HUES48 (cell line): ENCODE data around the gene GOT1.

Source experiments
- H3K27ac ChIP-seq: one replicate; pipeline ENCODE4 v1.7.0; 2013; ENCODE audit warnings: low read depth, low read length, inconsistent platforms
- H3K27me3 ChIP-seq: 2 replicates; pipeline ENCODE4 v1.6.1; 2013; ENCODE audit warnings: mild to moderate bottlenecking, low read length; ENCODE audit not compliant: control insufficient read depth, insufficient read depth
- H3K36me3 ChIP-seq: 2 replicates; pipeline ENCODE4 v1.6.1; 2013; ENCODE audit warnings: low read length; ENCODE audit not compliant: control insufficient read depth, insufficient read depth
- H3K4me1 ChIP-seq: 2 replicates; pipeline ENCODE4 v1.6.1; 2013; ENCODE audit warnings: mild to moderate bottlenecking, low read length; ENCODE audit not compliant: control insufficient read depth, insufficient read depth
- H3K4me3 ChIP-seq: 2 replicates; pipeline ENCODE4 v1.5.1; 2013; ENCODE audit warnings: mild to moderate bottlenecking, low read depth, low read length
- H3K9ac ChIP-seq: 2 replicates; pipeline ENCODE4 v1.6.1; 2013; ENCODE audit warnings: mild to moderate bottlenecking, low read depth, low read length, moderate library complexity
- H3K9me3 ChIP-seq: 2 replicates; pipeline ENCODE4 v1.6.1; 2013; ENCODE audit warnings: low read length; ENCODE audit not compliant: control insufficient read depth, insufficient read depth

The GOT1 gene

DNA sequence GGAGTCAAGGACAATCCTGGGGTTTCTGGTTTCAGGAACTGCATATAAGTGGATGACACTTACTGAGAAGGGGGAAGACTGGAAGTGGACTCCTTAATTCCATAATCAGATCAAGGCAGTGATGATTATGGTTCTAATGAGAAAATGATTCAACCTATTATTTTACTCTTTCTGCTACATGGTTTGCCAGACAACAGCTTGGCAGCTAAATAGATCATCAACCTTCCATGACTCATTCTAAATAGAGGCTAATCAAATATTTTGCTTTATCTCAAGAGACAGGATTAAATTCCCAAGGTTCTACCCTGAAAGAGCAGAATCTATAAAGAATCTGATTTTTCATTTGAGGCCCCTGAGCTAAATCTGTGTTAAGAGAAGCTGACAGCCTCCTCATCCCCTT, 55.0 kb downstream of the GOT1 start:
- Histone ChIP-seq H3K9me3 (no peaks in the 10 kb centered on the region), H3K36me3 (no peaks in the 10 kb centered on the region), H3K4me3 (no peak overlapping the region), H3K27me3 (no peaks in the 10 kb centered on the region), H3K9ac (no peak overlapping the region), H3K27ac (no peak overlapping the region), H3K4me1 (no peaks in the 10 kb centered on the region)

DNA sequence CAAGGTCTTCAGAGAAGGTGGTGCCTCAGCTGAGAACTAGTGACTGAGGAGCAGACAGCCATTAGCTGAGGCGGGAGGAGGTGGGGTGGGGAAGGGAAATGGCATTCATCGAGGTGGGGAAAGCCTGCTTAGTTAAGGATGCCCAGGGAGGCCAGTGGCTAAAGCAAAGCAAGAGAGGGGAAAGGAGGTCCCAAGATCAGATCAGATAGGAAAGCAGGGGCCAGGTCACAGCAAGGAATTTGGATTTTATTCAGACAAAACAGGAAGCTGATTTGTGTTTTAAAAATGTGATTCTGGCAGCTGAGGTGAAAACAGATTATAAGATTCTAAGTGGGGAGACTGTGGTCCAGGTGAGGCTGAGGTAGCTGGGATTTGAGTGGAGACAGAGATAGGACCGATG, 55.5 kb downstream of the GOT1 start:
- H3K4me1 ChIP-seq: no peaks in the 10 kb centered on the region; the same call in 1 of the 2 replicates
- no peaks in the 10 kb centered on the region for H3K27me3 ChIP-seq
- no peak overlapping the region for H3K9ac ChIP-seq
- no peaks in the 10 kb centered on the region for H3K36me3 ChIP-seq
- no peak overlapping the region for H3K4me3 ChIP-seq
- no peaks in the 10 kb centered on the region for H3K9me3 ChIP-seq
- H3K27ac ChIP-seq: no peak overlapping the region

DNA sequence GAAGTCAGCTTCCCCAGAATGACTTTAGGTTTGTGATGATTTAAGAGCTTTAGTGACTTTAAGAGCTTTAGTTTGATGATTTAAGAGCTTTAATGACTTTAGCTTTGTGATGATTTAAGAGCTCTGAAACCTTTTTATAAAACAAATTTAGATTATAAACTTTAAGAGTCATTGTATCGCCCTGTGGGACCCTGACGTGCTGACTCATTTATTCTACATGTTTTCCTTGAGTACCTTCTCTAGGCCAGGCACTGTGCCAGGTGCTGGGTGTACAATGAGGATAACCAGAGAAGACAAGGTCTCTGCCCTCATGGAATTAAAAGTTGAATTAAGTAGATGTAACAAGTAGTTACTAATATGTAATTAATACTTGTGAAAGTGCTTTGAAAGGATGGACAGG, 55.9 kb downstream of the GOT1 start:
- Histone ChIP-seq H3K4me1 (no peaks in the 10 kb centered on the region; the same call in 1 of the 2 replicates), H3K4me3 (no peak overlapping the region), H3K27me3 (no peaks in the 10 kb centered on the region)

DNA sequence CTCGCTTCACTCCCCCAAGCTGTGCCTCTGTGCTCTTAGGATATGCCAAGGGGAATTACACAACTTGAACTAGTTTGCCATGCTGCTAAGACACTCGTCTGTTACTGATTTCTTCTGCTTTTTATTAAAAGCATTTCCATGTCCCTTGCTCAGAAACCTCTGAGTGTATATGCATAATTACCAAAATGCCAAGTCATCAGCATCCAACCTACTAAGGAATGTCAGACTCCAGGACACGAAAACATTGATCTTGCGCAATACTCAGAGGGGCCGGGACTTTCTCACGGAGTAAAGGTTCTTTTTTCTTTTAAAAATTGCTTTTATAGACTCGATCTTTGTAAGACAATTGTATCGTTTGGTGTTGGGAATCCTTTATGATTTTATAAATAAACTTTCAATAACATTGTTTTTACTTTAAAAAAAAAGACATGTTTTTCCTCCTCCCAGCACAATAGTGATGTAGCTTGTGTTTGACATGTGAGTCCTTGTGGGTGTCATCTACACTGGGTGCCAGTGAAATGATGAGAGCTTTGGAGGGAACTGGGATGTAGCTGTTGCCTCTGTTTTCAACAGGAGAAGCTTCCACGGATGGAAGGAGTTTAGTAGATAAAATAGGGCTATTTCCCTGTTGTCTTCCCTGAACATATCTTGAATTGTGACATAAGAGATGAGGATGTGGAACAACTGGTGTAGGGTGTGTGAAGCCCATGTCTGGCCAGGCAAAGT, 57.7 kb downstream of the GOT1 start:
- H3K9me3 ChIP-seq: no peaks in the 10 kb centered on the region
- H3K4me1 ChIP-seq: no peaks in the 10 kb centered on the region; the same call in 1 of the 2 replicates
- no peaks in the 10 kb centered on the region for H3K36me3 ChIP-seq
- H3K4me3 ChIP-seq: no peak overlapping the region
- no peak overlapping the region for H3K9ac ChIP-seq
- no peaks in the 10 kb centered on the region; the same call in 1 of the 2 replicates for H3K27me3 ChIP-seq
- no peak overlapping the region for H3K27ac ChIP-seq

More for the DNA sequence above, 55.9 kb downstream of the GOT1 start:
- Histone ChIP-seq H3K27ac (no peak overlapping the region), H3K36me3 (no peaks in the 10 kb centered on the region), H3K9me3 (no peaks in the 10 kb centered on the region), H3K9ac (no peak overlapping the region)

DNA sequence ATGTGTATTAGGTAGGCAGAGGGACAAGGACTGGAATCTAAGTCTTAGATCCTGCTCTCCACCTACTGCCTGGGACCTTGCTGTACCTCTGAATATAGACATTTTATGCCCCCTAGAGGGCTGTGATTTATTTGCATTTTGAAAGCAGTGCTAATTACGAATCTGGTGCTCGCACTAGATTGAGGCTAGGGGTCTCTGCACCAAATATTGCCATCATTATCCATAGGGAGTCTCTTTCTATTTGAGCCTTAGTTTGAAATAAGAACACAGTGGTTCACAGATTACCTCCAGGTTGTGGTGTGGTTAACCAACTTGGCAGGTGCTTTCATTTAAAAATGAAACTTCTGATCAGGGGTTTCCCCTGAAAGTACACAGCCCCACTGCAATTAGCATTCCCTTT, 59.4 kb downstream of the GOT1 start:
- no peaks in the 10 kb centered on the region for H3K36me3 ChIP-seq
- H3K27me3 ChIP-seq: no peaks in the 10 kb centered on the region; the same call in 1 of the 2 replicates
- H3K4me3 ChIP-seq: no peak overlapping the region
- H3K27ac ChIP-seq: no peak overlapping the region
- no peaks in the 10 kb centered on the region; the same call in 1 of the 2 replicates for H3K4me1 ChIP-seq
- H3K9ac ChIP-seq: no peak overlapping the region
- H3K9me3 ChIP-seq: no peaks in the 10 kb centered on the region

DNA sequence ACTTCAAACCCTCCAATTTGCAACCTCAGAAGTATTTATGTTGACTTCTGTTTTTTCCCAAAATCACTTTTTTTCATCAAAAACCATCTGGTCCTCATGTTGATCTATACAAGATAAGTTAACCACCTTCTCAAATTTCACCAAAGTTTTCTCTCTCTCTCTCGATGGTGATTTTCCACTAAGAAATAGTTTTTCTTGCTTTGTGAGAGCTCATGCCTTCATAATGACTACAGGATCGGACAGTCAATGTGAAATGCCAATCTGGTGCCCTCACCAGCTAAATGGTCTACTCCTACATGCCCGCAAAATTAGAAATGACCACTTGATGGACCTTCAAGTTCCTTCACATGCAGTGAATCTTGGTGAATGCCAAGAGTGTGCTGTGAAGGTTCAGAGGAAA, 60.9 kb downstream of the GOT1 start:
- no peaks in the 10 kb centered on the region for H3K9me3 ChIP-seq
- H3K27me3 ChIP-seq: no peaks in the 10 kb centered on the region; the same call in 1 of the 2 replicates
- no peaks in the 10 kb centered on the region for H3K36me3 ChIP-seq
- no peak overlapping the region for H3K4me3 ChIP-seq
- no peak overlapping the region for H3K27ac ChIP-seq
- no peak overlapping the region for H3K9ac ChIP-seq
- H3K4me1 ChIP-seq: no peaks in the 10 kb centered on the region; the same call in 1 of the 2 replicates

DNA sequence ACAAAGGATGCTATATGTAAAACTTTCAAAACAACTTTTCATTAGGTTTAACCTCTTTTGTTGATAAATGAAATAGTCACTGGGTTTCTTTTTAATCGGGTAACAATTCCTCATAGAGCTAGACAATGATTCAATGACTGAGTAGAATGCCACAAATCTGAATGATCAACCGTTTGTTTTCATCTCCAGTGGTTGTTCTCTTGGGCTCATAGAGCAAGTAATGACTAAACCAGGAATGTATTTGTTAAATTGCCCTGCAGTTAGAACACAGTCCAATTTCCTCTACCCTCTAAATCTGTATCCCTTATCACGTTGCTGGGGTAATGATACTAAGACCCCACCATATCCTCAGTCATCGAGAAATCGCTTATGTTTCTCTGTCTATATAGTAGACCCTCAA, 61.3 kb downstream of the GOT1 start:
- H3K27me3 ChIP-seq: no peaks in the 10 kb centered on the region; the same call in 1 of the 2 replicates
- no peak overlapping the region for H3K27ac ChIP-seq
- no peaks in the 10 kb centered on the region for H3K36me3 ChIP-seq
- H3K4me1 ChIP-seq: no peaks in the 10 kb centered on the region; the same call in 1 of the 2 replicates
- H3K9me3 ChIP-seq: no peaks in the 10 kb centered on the region
- no peak overlapping the region for H3K4me3 ChIP-seq
- H3K9ac ChIP-seq: no peak overlapping the region

DNA sequence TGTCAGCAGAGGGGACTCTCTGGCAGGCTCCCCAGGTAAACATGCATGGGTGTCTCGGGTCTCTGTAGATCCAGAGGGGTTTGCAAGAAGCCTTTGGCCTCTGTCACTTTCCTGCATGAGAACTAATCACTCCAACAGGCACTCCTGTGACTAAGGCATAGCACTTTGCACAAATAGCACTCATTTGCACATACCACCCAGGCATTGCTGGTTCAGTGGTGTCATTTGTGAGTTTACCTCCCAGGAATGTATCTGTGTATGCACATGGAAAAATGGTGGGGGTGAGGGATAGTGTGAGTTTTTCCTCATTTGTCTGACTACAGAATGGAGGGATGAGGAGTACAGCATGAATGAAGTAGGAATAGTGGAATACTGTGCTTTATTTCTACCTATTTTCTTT, 61.8 kb downstream of the GOT1 start:
- Histone ChIP-seq H3K36me3 (no peaks in the 10 kb centered on the region), H3K4me3 (no peak overlapping the region), H3K9ac (no peak overlapping the region), H3K27ac (no peak overlapping the region), H3K4me1 (no peaks in the 10 kb centered on the region; the same call in 1 of the 2 replicates), H3K27me3 (no peaks in the 10 kb centered on the region; the same call in 1 of the 2 replicates), H3K9me3 (no peaks in the 10 kb centered on the region)

DNA sequence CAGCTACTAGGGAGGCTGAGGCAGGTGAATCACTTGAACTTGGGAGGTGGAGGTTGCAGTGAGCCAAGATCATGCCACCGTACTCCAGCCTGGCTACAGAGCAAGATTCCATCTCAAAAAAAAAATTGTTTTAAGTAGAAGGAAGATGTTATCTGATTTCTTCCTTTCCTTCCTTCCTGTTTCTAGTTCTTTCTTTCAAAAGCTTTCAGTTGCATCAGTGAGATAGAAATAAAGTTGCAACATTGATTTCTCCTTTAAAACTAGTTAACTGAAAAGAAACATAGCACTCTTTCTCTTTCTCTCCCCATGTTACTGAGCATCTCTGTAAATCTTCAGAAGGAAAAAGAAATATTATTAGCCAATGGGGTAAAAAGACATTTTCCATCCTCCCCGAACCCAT, 63.8 kb downstream of the GOT1 start:
- no peak overlapping the region for H3K9ac ChIP-seq
- H3K4me3 ChIP-seq: no peak overlapping the region
- H3K36me3 ChIP-seq: no peaks in the 10 kb centered on the region
- H3K4me1 ChIP-seq: no peaks in the 10 kb centered on the region; the same call in 1 of the 2 replicates
- H3K27ac ChIP-seq: no peak overlapping the region
- no peaks in the 10 kb centered on the region for H3K9me3 ChIP-seq
- H3K27me3 ChIP-seq: no peaks in the 10 kb centered on the region; the same call in 1 of the 2 replicates

DNA sequence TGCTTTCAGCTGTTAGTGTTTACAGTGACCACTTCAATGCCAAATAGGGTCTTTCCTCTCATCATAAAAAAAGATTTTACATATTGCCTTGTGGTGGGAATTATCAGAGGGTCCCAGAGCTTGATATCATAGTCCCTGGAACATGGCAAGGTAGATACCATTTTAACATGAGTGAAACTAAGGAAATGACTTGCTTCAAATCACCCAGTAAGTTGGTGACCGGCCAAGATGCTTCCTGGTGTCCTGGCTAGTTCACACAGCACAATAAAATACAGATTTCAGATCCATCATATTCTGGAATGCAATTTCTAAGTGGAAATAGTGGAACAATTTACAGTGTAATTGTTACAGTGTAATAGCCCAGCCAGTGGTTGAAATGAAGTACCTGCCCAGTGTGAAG, 64.7 kb downstream of the GOT1 start:
- no peaks in the 10 kb centered on the region for H3K9me3 ChIP-seq
- no peak overlapping the region for H3K27ac ChIP-seq
- H3K27me3 ChIP-seq: no peaks in the 10 kb centered on the region; the same call in 1 of the 2 replicates
- H3K4me1 ChIP-seq: no peaks in the 10 kb centered on the region; the same call in 1 of the 2 replicates
- H3K4me3 ChIP-seq: no peak overlapping the region
- no peaks in the 10 kb centered on the region for H3K36me3 ChIP-seq
- H3K9ac ChIP-seq: no peak overlapping the region

DNA sequence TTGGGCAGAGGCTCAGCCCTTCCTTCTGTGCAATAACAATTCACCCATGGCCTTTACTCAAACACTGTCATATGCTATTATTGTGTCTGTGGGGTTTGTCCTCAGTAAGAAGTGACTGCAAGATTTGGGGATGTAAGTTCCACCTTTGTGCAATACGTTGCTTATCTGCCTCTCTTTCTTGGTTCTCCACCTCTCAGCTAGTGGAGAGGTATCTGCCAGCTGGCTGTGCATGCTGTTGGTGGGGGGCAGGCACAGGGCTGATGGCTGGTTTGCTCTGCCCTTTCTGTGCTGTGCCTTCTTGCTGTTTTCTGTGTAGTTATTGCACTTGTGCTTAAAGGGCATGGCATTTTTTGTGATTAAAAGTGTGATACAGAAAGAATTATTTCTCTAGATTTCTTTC, 65.1 kb downstream of the GOT1 start:
- no peaks in the 10 kb centered on the region; the same call in 1 of the 2 replicates for H3K27me3 ChIP-seq

More for the DNA sequence above, 65.1 kb downstream of the GOT1 start:
- H3K4me1 ChIP-seq: no peaks in the 10 kb centered on the region; the same call in 1 of the 2 replicates
- H3K4me3 ChIP-seq: no peak overlapping the region
- no peaks in the 10 kb centered on the region for H3K9me3 ChIP-seq
- no peak overlapping the region for H3K27ac ChIP-seq
- no peaks in the 10 kb centered on the region for H3K36me3 ChIP-seq
- H3K9ac ChIP-seq: no peak overlapping the region
